OCI-LY7 (cell line): ENCODE data around the gene IQSEC1.

Experiments
- CTCF ChIP-seq: fragments of 200-600 bp; sonication (generic); conservative IDR thresholded peaks from 2 replicates; pipeline ENCODE4 v1.5.1; 2014; ENCODE audit warnings: mild to moderate bottlenecking, antibody characterized with exemption, low read length, moderate library complexity, mixed read lengths
- EZH2phosphoT487 ChIP-seq: fragments of 200-600 bp; sonication (generic); IDR thresholded peaks from 2 replicates; pipeline ENCODE4 v1.6.1; 2018; ENCODE audit warnings: low read depth, borderline replicate concordance, mild to moderate bottlenecking, mixed run types, antibody characterized with exemption, low read length, moderate library complexity, mixed read lengths

GRCh38 chr3:12890610-12891390, 182.4 kb downstream of the IQSEC1 start:
- TF ChIP-seq CTCF (0 out of 2 replicates have a peak, but pooled peaks have one; percentile 11), EZH2phosphoT487 (no peak)
